MM.1S (cell line): Measurements from ENCODE around the gene TP73.
"Not testable (repeated sequence)": the region's sequence is repeated elsewhere in the genome, so short reads cannot be mapped to it uniquely, and the experiment has no call there.

Experiments used
- DNase-seq: peaks from one replicate; pipeline ENCODE4 v3.0.0-alpha.2; 2015
- H2AFZ ChIP-seq: fragments of 300-600 bp; sonication (generic); 2 replicates; pipeline ENCODE4 v1.6.0; 2016; ENCODE audit warnings: antibody characterized with exemption, low read length
- H3F3A ChIP-seq: fragments of 300-600 bp; sonication (generic); 2 replicates; pipeline ENCODE4 v1.6.1; 2016; ENCODE audit warnings: mild to moderate bottlenecking, antibody characterized with exemption, low read length, moderate library complexity, mixed read lengths; ENCODE audit not compliant: insufficient read depth
- H3K27ac ChIP-seq: fragments of 300-600 bp; sonication (generic); 2 replicates; pipeline ENCODE4 v1.5.1; 2016; ENCODE audit warnings: mild to moderate bottlenecking, low read length
- H3K27me3 ChIP-seq: fragments of 300-600 bp; sonication (generic); replicated peaks from 2 replicates; pipeline ENCODE4 v1.6.0; 2016; ENCODE audit warnings: low read length; ENCODE audit not compliant: insufficient read depth
- H3K36me3 ChIP-seq: fragments of 300-600 bp; sonication (generic); replicated peaks from 2 replicates; pipeline ENCODE4 v1.6.1; 2016; ENCODE audit warnings: mild to moderate bottlenecking, low read length, mixed read lengths; ENCODE audit not compliant: insufficient read depth
- H3K4me1 ChIP-seq: fragments of 300-600 bp; sonication (generic); 2 replicates; pipeline ENCODE4 v1.6.1; 2016; ENCODE audit warnings: low read length, mixed read lengths
- H3K4me2 ChIP-seq: fragments of 300-600 bp; sonication (generic); 2 replicates; pipeline ENCODE4 v1.6.0; 2016; ENCODE audit warnings: low read depth, low read length
- H3K4me3 ChIP-seq: fragments of 300-600 bp; sonication (generic); 2 replicates; pipeline ENCODE4 v1.5.1; 2016; ENCODE audit warnings: low read length, mixed read lengths
- H3K79me2 ChIP-seq: fragments of 300-600 bp; sonication (generic); 2 replicates; pipeline ENCODE4 v1.6.1; 2016; ENCODE audit warnings: mixed run types, low read length, mixed read lengths
- H3K9ac ChIP-seq: fragments of 300-600 bp; sonication (generic); 2 replicates; pipeline ENCODE4 v1.6.1; 2016; ENCODE audit warnings: low read length, mixed read lengths
- H3K9me2 ChIP-seq: fragments of 300-600 bp; sonication (generic); replicated peaks from 2 replicates; pipeline ENCODE4 v1.6.1; 2016; ENCODE audit warnings: mild to moderate bottlenecking, low read length, mixed read lengths; ENCODE audit not compliant: insufficient read depth
- H3K9me3 ChIP-seq: fragments of 300-600 bp; sonication (generic); replicated peaks from 2 replicates; pipeline ENCODE4 v1.6.1; 2016; ENCODE audit warnings: mild to moderate bottlenecking, low read length, mixed read lengths; ENCODE audit not compliant: insufficient read depth
- H4K20me1 ChIP-seq: fragments of 300-600 bp; sonication (generic); 2 replicates; pipeline ENCODE4 v1.6.1; 2016; ENCODE audit warnings: mild to moderate bottlenecking, low read length, moderate library complexity, mixed read lengths; ENCODE audit not compliant: insufficient read depth
- EZH2 ChIP-seq: fragments of 300-600 bp; sonication (generic); optimal IDR thresholded peaks from 2 replicates; pipeline ENCODE3; 2017; ENCODE audit warnings: low read depth, mild to moderate bottlenecking, antibody characterized with exemption, low read length, mixed read lengths
- EZH2phosphoT487 ChIP-seq: fragments of 300-600 bp; sonication (generic); IDR thresholded peaks from 2 replicates; pipeline ENCODE4 v1.6.1; 2018; ENCODE audit warnings: antibody characterized with exemption, low read length
- TF ChIP-seq, protein P1 (sequence below): fragments of 300-600 bp; sonication (generic); IDR thresholded peaks from 2 replicates; pipeline ENCODE4 v1.5.1; 2016; ENCODE audit warnings: antibody characterized with exemption, low read length, mixed read lengths

Gene TP73

DNA sequence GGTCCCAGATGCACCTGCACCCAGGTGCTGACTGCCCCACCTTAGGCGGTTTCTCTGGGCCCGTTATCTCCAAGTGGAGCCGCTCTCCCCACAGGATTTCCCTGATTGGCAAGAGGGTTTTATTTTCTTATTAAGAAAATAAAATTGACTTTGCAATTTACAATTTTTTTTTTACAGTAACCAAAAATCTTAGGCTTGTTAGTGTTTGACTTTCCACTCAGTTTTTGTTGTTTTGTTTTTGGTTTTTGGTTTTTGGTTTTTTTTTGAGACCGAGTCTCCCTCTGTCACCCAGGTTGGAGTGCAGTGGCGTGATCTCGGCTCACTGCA lies 95.2 kb downstream of the TP73 start:
- Histone ChIP-seq H3K9me3 (no peaks in the 10 kb centered on the region), H3K27me3 (peaks cover 29% of the 10 kb centered on the region), H4K20me1 (no peaks in the 10 kb centered on the region), H3K4me2 (peak overlapping the region; percentile 60; the same call in 1 of the 2 replicates), H3K79me2 (no peaks in the 10 kb centered on the region), H3F3A (no peaks in the 10 kb centered on the region), H3K9me2 (no peaks in the 10 kb centered on the region), H3K36me3 (no peaks in the 10 kb centered on the region), H3K4me1 (peaks cover 5% of the 10 kb centered on the region; the same call in 1 of the 2 replicates), H3K27ac (no peak overlapping the region), H2AFZ (peak overlapping the region; percentile 75; the same call in 1 of the 2 replicates), H3K9ac (no peak overlapping the region), H3K4me3 (peak overlapping the region; percentile 46)
- no peak for TF ChIP-seq EZH2
- TF ChIP-seq, protein P1, sequence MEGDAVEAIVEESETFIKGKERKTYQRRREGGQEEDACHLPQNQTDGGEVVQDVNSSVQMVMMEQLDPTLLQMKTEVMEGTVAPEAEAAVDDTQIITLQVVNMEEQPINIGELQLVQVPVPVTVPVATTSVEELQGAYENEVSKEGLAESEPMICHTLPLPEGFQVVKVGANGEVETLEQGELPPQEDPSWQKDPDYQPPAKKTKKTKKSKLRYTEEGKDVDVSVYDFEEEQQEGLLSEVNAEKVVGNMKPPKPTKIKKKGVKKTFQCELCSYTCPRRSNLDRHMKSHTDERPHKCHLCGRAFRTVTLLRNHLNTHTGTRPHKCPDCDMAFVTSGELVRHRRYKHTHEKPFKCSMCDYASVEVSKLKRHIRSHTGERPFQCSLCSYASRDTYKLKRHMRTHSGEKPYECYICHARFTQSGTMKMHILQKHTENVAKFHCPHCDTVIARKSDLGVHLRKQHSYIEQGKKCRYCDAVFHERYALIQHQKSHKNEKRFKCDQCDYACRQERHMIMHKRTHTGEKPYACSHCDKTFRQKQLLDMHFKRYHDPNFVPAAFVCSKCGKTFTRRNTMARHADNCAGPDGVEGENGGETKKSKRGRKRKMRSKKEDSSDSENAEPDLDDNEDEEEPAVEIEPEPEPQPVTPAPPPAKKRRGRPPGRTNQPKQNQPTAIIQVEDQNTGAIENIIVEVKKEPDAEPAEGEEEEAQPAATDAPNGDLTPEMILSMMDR, result no peak
- no peak for TF ChIP-seq EZH2phosphoT487
- no peak for DNase-seq

DNA sequence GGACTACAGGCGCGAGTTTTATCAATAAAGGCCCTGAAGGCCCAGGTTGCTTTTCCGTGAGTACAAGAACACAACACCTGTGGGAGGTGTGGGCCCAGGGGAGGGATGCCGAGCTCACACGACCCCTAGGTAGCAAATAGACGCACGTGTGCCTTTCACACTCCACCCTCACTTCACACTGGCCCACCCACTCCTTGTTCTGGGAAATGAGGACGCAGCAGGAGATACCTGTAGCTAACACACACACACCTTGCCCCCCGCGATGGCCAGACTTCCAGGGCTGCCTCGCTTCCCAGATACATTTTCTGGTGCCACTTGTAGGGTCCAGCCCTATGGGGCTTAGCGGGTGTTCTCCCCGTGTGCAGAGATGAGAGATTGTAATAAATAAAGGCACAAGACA lies 95.6 kb downstream of the TP73 start:
- H3K9ac ChIP-seq, result no peak overlapping the region
- no peaks in the 10 kb centered on the region for H3K36me3 ChIP-seq
- no peaks in the 10 kb centered on the region for H4K20me1 ChIP-seq
- no peak overlapping the region for H2AFZ ChIP-seq
- no peaks in the 10 kb centered on the region for H3K9me2 ChIP-seq
- no peak for DNase-seq
- peak overlapping the region; percentile 60; the same call in 1 of the 2 replicates for H3K4me2 ChIP-seq
- H3K9me3 ChIP-seq, result no peaks in the 10 kb centered on the region
- no peaks in the 10 kb centered on the region for H3F3A ChIP-seq
- no peak overlapping the region for H3K27ac ChIP-seq
- H3K4me1 ChIP-seq, result peaks cover 5% of the 10 kb centered on the region; the same call in 1 of the 2 replicates
- TF ChIP-seq, protein P1, result no peak
- TF ChIP-seq EZH2phosphoT487 (no peak), EZH2 (no peak)
- H3K79me2 ChIP-seq, result no peaks in the 10 kb centered on the region
- peaks cover 33% of the 10 kb centered on the region for H3K27me3 ChIP-seq
- H3K4me3 ChIP-seq, result peak overlapping the region; percentile 46

DNA sequence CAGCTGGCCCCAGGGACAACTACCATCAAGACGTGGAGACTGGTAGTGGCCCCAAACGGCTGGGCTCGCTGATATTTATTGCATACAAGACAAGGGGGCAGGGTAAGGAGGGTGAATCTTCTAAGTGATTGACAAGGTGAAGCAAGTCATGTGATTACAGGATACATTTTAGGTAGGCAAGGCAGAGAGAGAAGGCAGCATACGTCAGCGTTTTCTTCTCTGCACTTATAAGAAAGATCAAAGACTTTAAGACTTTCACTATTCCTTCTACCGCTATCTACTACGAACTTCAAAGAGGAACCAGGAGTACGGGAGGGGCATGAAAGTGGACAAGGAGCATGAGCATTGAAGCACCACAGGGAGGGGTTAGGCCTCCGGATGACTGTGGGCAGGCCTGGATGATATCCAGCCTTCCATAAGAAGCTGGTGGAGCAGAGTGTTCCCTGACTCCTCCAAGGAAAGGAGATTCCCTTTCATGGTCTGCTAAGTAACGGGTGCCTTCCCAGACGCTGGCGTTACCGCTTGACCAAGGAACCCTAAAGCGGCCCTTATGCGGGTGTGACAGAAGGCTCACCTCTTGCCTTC lies 96.1 kb downstream of the TP73 start:
- not testable (repeated sequence) for H3K79me2 ChIP-seq, H4K20me1 ChIP-seq, H3K9me2 ChIP-seq, H3K9me3 ChIP-seq, H2AFZ ChIP-seq, DNase-seq, H3F3A ChIP-seq, H3K36me3 ChIP-seq, H3K27ac ChIP-seq, H3K9ac ChIP-seq, H3K4me3 ChIP-seq, H3K4me1 ChIP-seq
- peaks cover 38% of the 10 kb centered on the region for H3K27me3 ChIP-seq
- H3K4me2 ChIP-seq, result peak overlapping the region; percentile 60; the same call in 1 of the 2 replicates

DNA sequence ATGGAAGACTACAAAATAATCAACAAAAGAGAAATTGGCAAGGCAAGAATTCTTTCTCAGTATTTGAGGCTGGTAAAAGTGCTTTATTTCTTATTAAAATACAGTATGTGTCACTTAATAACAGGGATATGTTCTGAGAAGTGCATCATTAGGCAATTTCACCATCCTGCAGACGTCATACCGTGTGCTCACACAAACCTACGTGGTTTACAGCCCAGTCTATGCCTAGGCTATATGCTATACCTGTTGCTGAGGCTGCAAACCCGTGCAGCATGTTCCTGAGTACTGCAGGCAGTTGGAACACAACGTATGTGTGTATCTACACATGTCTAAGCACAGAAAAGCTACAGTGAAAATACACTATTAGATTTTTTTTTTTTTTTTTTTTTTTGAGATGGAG lies 97.2 kb downstream of the TP73 start:
- H3K27me3 ChIP-seq, result peaks cover 49% of the 10 kb centered on the region
- no peaks in the 10 kb centered on the region for H3K36me3 ChIP-seq
- H3K4me1 ChIP-seq, result peaks cover 5% of the 10 kb centered on the region; the same call in 1 of the 2 replicates
- no peak overlapping the region for H3K4me3 ChIP-seq
- TF ChIP-seq, protein P1, result no peak
- TF ChIP-seq EZH2phosphoT487, result no peak
- TF ChIP-seq EZH2, result no peak
- H3F3A ChIP-seq, result no peaks in the 10 kb centered on the region
- no peak for DNase-seq
- no peak overlapping the region for H3K27ac ChIP-seq
- H4K20me1 ChIP-seq, result no peaks in the 10 kb centered on the region
- no peaks in the 10 kb centered on the region for H3K9me3 ChIP-seq
- H3K79me2 ChIP-seq, result no peaks in the 10 kb centered on the region
- H3K9me2 ChIP-seq, result no peaks in the 10 kb centered on the region
- H3K4me2 ChIP-seq, result no peak overlapping the region
- no peak overlapping the region for H3K9ac ChIP-seq
- H2AFZ ChIP-seq, result no peak overlapping the region
